SK-N-SH (cell line): ENCODE data around the gene TMEM117.

Experiments
- CTCF ChIP-seq: fragments of 200-600 bp; sonication (generic); IDR thresholded peaks from 2 replicates; pipeline ENCODE4 v1.6.1; 2017; ENCODE audit warnings: antibody characterized with exemption, mild to moderate bottlenecking, moderate library complexity
- EP300 ChIP-seq, 2 experiments: IDR thresholded peaks; 2 replicates each; pipeline versions ENCODE4 v1.4.0 to v1.6.1; 2012; ENCODE audit warnings: borderline replicate concordance in 1 of 2, low read depth in 1 of 2, low read length in 1 of 2
- SIN3A ChIP-seq: IDR thresholded peaks from 2 replicates; pipeline ENCODE4 v1.6.1; 2012; ENCODE audit warnings: low read depth, mild to moderate bottlenecking, low read length, moderate library complexity, borderline replicate concordance
- SMC3 ChIP-seq: IDR thresholded peaks from 2 replicates; pipeline ENCODE4 v1.6.1; 2012; ENCODE audit warnings: low read depth, low read length, improper control_type of control experiment
- TAF1 ChIP-seq: IDR thresholded peaks from 2 replicates; pipeline ENCODE4 v1.6.1; 2012; ENCODE audit warnings: low read depth, mild to moderate bottlenecking, low read length, moderate library complexity, borderline replicate concordance
- TCF12 ChIP-seq: IDR thresholded peaks from 2 replicates; pipeline ENCODE4 v1.4.0; 2012
- USF2 ChIP-seq: fragments of 150-350 bp; IDR thresholded peaks from 2 replicates; pipeline ENCODE4 v1.6.1; 2017; ENCODE audit warnings: antibody characterized with exemption, low read length, low read depth, borderline replicate concordance
- YY1 ChIP-seq: IDR thresholded peaks from 2 replicates; pipeline ENCODE4 v1.4.0; 2012; ENCODE audit warnings: low read depth, mild to moderate bottlenecking

DNA sequence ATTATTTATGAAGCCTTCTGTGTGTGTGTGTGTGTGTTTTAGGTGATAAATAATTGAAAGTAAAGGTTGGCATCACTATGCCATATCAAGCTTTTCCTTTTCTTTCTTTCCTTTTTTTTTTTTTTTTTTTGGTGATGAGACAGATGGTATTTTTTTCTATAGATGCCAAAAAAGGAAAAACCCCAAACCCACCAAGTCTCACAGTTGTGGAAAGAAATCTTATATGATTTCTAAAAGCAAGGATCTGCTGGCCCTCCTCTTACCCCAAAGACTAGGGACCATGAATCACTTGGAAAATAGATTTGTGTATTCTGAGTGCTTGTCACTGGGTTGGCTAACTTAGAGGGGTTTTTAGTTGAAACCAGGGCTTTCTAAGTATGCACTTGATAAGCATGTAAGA, 181.3 kb downstream of the TMEM117 start:
- no peak for TF ChIP-seq EP300 (IDR thresholded peaks at IDR 0.05; ENCODE audit: borderline replicate concordance in 1 of 2, low read depth in 1 of 2, low read length in 1 of 2)
- TF ChIP-seq SIN3A, result no peak
- TF ChIP-seq CTCF, result no peak
- TF ChIP-seq USF2, result no peak
- TF ChIP-seq TCF12, result no peak
- TF ChIP-seq TAF1, result no peak
- no peak for TF ChIP-seq YY1
- no peak for TF ChIP-seq SMC3
